Measurements from ENCODE around the gene PCSK4.

Gene PCSK4

DNA sequence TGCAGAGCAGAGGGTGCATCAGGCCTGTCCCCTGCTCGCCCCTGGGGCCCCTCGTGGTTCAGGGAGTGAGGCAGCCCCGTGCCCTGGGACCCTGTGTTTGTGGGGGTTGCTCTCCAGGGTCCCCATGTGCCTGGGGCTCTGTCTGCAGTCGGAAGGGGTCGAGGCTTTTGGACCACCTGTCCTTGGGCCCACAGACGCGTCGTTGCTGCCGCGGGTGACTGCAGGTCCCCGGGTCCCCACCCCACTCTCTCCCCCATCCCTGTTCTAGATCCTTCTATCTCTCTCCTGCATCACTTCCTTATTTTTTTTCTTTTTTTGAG, 1.9 kb downstream of the PCSK4 start:
- H3K4me3 ChIP-seq (ENCODE audit: low read length in 2 of 2): no peak overlapping the region
- no peak overlapping the region for H3K27ac ChIP-seq (ENCODE audit: low read depth in 2 of 2, low read length in 2 of 2)
- H3K27me3 ChIP-seq (ENCODE audit: control insufficient read depth in 2 of 2, insufficient read depth in 2 of 2, low read length in 2 of 2): peaks cover 0 to 7% of the 10 kb centered on the region in 2 donors

DNA sequence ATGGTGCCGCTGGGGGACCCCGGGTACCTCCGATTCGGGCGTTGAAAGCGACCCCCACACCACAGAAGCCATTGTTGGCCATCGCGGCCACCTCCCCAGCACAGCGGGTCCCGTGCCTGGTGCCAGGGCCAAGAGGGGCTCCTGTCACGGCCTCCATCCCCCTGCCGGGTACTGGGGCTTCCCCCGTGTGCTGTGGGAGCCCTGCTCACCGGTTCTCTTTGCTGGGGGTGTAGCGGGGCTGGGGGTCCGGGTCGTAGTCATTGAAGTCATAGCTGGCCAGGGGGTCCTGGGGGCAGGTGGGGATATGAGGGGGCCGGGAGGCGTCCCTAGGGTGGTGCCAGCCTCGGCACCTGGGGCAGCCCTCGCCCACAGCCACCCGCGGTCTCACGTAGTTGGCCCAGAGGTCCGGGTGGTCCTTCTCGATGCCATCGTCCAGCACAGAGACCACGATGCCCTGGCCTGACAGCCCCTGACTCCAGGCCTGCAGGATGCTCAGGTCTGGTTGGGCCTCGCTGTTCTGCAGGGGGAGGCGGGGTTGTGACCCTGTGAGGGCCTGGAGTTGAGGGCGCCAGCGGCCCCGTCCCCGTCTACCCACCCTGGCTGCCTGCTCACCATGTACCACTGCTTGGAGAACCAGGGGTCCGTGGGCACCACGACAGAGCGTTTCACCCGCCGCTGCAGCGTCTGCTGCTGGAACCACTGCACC, 2.4 kb downstream of the PCSK4 start:
- no peaks in the 10 kb centered on the region for H3K36me3 ChIP-seq (ENCODE audit: control insufficient read depth in 2 of 2, insufficient read depth in 2 of 2, low read length in 2 of 2)
- peaks cover 11 to 16% of the 10 kb centered on the region in 2 donors for H3K4me1 ChIP-seq (ENCODE audit: control insufficient read depth in 2 of 2, insufficient read depth in 2 of 2, low read length in 2 of 2)
- peaks cover 0 to 4% of the 10 kb centered on the region in 2 donors for H3K27me3 ChIP-seq (ENCODE audit: control insufficient read depth in 2 of 2, insufficient read depth in 2 of 2, low read length in 2 of 2)
- H3K9me3 ChIP-seq (ENCODE audit: control insufficient read depth in 2 of 2, low read length in 2 of 2): no peaks in the 10 kb centered on the region
- H3K9ac ChIP-seq (ENCODE audit: low read depth in 1 of 2, low read length in 2 of 2): no peak overlapping the region
- no peak overlapping the region for H3K27ac ChIP-seq (ENCODE audit: low read depth in 2 of 2, low read length in 2 of 2)
- H3K4me3 ChIP-seq (ENCODE audit: low read length in 2 of 2): no peak overlapping the region

More for the DNA sequence above, 1.9 kb downstream of the PCSK4 start:
- H3K36me3 ChIP-seq (ENCODE audit: control insufficient read depth in 2 of 2, insufficient read depth in 2 of 2, low read length in 2 of 2): no peaks in the 10 kb centered on the region
- peaks cover 11 to 16% of the 10 kb centered on the region in 2 donors for H3K4me1 ChIP-seq (ENCODE audit: control insufficient read depth in 2 of 2, insufficient read depth in 2 of 2, low read length in 2 of 2)
- no peak overlapping the region for H3K9ac ChIP-seq (ENCODE audit: low read depth in 1 of 2, low read length in 2 of 2)
- no peaks in the 10 kb centered on the region for H3K9me3 ChIP-seq (ENCODE audit: control insufficient read depth in 2 of 2, low read length in 2 of 2)

DNA sequence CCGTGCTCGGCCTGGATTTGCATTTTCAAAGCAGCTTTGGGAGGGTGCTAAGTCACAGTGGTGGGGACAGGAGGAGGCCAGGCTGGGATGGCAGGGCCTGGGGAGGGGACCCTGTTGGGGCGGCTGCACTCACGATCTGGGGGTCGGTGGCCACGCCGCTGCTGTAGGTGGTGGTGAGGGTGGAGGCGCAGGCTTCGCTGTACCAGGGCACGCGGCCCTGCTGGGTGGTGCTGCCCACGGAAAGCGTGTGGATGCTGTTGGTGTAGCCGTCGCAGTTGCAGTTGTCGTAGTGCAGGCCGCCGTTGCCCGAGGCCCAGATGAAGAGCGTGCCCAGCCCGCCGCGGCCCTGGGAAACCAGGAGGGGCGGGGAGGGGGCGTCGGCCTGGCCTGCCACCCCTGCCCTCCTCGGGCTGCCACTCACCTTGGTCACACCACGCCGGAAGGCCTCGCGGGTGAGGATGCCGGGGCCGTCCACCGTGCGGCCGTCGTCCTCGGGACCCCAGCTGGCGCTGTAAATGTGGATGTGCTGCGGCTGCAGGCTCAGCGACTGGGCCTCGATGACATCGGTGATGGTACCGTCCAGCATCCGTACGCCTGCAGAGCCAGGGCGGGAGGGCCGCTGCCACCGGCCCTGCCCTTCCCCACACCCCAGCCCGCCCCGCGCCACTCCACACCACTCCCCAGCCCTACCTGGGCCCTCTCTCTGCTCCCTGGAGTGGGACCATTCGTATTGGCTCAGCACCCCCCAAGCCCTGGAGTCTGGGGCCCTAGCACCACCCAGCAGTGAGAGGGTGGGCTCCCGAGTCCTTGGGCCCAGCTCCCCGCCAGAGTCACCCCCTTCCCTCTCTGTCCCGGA, 3.2 kb downstream of the PCSK4 start:
- no peak overlapping the region for H3K4me3 ChIP-seq (ENCODE audit: low read length in 2 of 2)
- H3K9me3 ChIP-seq (ENCODE audit: control insufficient read depth in 2 of 2, low read length in 2 of 2): no peaks in the 10 kb centered on the region
- H3K9ac ChIP-seq (ENCODE audit: low read depth in 1 of 2, low read length in 2 of 2): no peak overlapping the region
- H3K36me3 ChIP-seq (ENCODE audit: control insufficient read depth in 2 of 2, insufficient read depth in 2 of 2, low read length in 2 of 2): no peaks in the 10 kb centered on the region
- peaks cover 11 to 16% of the 10 kb centered on the region in 2 donors for H3K4me1 ChIP-seq (ENCODE audit: control insufficient read depth in 2 of 2, insufficient read depth in 2 of 2, low read length in 2 of 2)
- H3K27me3 ChIP-seq (ENCODE audit: control insufficient read depth in 2 of 2, insufficient read depth in 2 of 2, low read length in 2 of 2): peaks cover 0 to 3% of the 10 kb centered on the region in 2 donors
- no peak overlapping the region for H3K27ac ChIP-seq (ENCODE audit: low read depth in 2 of 2, low read length in 2 of 2)

DNA sequence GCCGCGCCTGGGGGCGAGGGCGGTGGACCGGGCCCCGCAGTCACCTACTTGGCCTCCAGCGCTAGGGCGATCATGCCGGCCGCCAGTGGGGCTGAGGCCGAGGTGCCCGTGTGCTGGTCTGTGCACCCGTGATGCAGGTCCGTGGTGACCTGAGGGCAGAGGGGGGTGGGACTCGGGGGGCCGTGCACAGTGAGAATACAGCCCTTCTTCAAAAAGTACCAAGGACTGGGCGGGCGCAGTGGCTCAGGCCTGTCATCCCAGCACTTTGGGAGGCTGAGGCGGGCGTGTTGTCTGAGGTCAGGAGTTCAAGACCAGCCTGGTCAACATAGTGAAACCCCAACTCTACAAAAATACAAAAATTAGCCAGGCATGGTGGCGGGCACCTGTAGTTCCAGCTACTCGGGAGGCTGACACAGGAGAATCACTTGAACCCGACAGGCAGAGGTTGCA, 6.1 kb downstream of the PCSK4 start:
- H3K9ac ChIP-seq (ENCODE audit: low read depth in 1 of 2, low read length in 2 of 2): no peak overlapping the region
- H3K36me3 ChIP-seq (ENCODE audit: control insufficient read depth in 2 of 2, insufficient read depth in 2 of 2, low read length in 2 of 2): no peaks in the 10 kb centered on the region
- no peak overlapping the region for H3K27ac ChIP-seq (ENCODE audit: low read depth in 2 of 2, low read length in 2 of 2)
- H3K4me3 ChIP-seq (ENCODE audit: low read length in 2 of 2): no peak overlapping the region
- no peaks in the 10 kb centered on the region for H3K9me3 ChIP-seq (ENCODE audit: control insufficient read depth in 2 of 2, low read length in 2 of 2)
- H3K27me3 ChIP-seq (ENCODE audit: control insufficient read depth in 2 of 2, insufficient read depth in 2 of 2, low read length in 2 of 2): no peaks in the 10 kb centered on the region
- H3K4me1 ChIP-seq (ENCODE audit: control insufficient read depth in 2 of 2, insufficient read depth in 2 of 2, low read length in 2 of 2): peaks cover 4 to 5% of the 10 kb centered on the region in 2 donors

DNA sequence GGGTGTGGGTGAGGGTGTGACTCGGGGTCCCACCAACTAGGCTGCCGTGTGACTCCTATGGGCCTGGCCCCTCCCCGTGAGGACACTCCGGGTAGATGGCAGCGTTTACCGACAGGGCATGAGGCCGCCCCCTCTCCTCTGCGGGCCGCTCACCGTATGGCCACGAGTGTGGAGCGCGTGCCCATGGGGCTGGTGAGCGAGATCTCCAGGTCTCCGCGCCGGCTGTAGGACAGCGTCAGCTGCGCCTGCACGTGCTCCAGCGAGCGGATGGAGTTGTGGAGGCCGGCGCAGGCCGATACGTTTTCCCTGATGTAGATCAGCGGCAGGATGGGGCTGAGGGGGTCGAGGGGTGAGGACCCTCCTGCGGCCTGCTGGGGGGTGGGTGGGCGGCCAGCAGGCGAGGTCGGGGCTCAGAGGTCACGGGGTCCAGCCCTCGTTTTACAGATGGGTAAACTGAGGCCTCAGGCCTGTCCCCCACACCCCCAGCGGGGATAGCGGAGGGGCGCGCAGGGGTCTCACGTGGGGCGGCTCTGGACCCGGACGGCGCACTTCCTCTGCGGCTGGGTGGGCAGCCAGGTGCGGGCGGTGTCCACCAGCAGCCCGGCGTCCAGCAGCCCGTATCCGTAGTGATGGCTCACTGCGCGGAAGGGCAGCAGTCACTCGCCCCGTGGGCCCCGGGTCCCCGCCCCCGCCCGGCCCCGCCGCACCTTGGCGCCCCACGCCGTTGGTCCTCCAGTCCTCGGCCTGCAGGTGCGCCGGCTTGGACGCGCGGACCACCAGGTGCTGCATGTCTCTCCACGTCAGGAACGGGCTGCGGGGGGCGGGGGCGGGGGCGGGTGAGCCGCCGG, 6.8 kb downstream of the PCSK4 start:
- no peak overlapping the region for H3K9ac ChIP-seq (ENCODE audit: low read depth in 1 of 2, low read length in 2 of 2)
- no peaks in the 10 kb centered on the region for H3K27me3 ChIP-seq (ENCODE audit: control insufficient read depth in 2 of 2, insufficient read depth in 2 of 2, low read length in 2 of 2)
- no peaks in the 10 kb centered on the region for H3K36me3 ChIP-seq (ENCODE audit: control insufficient read depth in 2 of 2, insufficient read depth in 2 of 2, low read length in 2 of 2)

DNA sequence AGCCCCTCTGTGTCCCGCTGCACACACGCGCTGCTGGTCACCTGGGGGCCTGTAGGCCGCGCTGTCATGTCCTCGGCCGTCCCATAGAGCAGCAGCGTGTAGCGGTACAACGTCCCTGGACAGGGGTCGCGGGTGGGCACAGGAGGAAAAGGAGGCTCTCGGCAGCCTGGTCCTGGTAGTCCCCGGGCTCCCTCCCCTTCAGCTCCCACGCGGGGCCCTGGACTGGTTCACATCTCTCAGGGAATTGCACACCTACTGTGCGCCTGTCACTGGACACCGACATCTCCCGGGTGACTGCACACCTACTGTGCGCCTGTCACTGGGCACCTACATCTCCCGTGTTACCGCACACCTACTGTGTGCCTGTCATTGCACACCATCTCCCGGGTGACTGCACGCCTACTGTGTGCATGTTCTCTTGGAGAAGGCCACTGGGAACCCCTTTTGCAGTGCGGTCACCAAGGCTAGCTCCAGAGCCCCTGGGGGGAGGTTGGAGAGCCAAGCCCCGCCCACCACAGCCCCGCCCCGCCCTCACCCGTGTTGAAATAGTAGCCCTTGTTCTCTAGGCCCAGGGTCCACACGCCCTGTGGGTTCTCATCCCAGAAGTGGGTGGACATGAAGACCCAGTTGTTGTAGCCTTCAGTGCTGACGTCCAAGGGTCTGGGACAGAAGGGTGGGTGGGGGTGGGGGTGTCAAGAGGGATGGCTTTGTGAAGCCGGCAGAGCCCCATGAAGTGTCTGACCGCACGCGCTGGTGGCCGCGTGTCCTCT, 7.6 kb downstream of the PCSK4 start:
- no peak overlapping the region for H3K9ac ChIP-seq (ENCODE audit: low read depth in 1 of 2, low read length in 2 of 2)
- no peaks in the 10 kb centered on the region for H3K36me3 ChIP-seq (ENCODE audit: control insufficient read depth in 2 of 2, insufficient read depth in 2 of 2, low read length in 2 of 2)
- no peaks in the 10 kb centered on the region for H3K27me3 ChIP-seq (ENCODE audit: control insufficient read depth in 2 of 2, insufficient read depth in 2 of 2, low read length in 2 of 2)
- no peak overlapping the region for H3K27ac ChIP-seq (ENCODE audit: low read depth in 2 of 2, low read length in 2 of 2)
- H3K4me1 ChIP-seq (ENCODE audit: control insufficient read depth in 2 of 2, insufficient read depth in 2 of 2, low read length in 2 of 2): peaks cover 7 to 12% of the 10 kb centered on the region in 2 donors
- no peak overlapping the region for H3K4me3 ChIP-seq (ENCODE audit: low read length in 2 of 2)
- H3K9me3 ChIP-seq (ENCODE audit: control insufficient read depth in 2 of 2, low read length in 2 of 2): no peaks in the 10 kb centered on the region

More for the DNA sequence above, 6.8 kb downstream of the PCSK4 start:
- peaks cover 7 to 8% of the 10 kb centered on the region in 2 donors for H3K4me1 ChIP-seq (ENCODE audit: control insufficient read depth in 2 of 2, insufficient read depth in 2 of 2, low read length in 2 of 2)
- no peak overlapping the region for H3K27ac ChIP-seq (ENCODE audit: low read depth in 2 of 2, low read length in 2 of 2)
- H3K4me3 ChIP-seq (ENCODE audit: low read length in 2 of 2): no peak overlapping the region
- H3K9me3 ChIP-seq (ENCODE audit: control insufficient read depth in 2 of 2, low read length in 2 of 2): no peaks in the 10 kb centered on the region

DNA sequence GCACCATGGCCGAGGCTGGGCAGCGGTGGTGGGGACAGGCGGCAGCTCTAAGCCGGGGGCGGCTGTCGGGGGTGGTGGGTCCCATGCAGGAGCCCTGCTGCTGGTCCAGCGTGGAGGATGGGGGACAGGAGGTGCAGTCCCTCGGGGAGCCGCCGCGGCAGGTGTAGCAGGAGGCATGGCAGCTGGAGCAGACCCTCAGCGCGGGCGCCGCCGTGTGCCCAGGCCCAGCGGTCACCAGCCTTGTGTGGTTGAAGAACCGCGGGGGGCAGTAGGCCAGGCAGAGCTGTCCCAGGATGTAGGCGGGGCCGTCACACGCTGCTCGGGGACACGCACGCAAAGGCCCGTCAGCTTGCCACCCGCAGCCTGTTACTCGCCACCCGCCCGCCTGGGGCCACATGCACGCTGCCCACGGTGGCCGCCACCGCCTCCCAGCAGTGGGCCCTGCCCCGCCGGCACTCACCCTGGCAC, 8.2 kb downstream of the PCSK4 start:
- Histone ChIP-seq H3K27ac (ENCODE audit: low read depth in 2 of 2, low read length in 2 of 2) (no peak overlapping the region), H3K27me3 (ENCODE audit: control insufficient read depth in 2 of 2, insufficient read depth in 2 of 2, low read length in 2 of 2) (no peaks in the 10 kb centered on the region), H3K9me3 (ENCODE audit: control insufficient read depth in 2 of 2, low read length in 2 of 2) (no peaks in the 10 kb centered on the region), H3K9ac (ENCODE audit: low read depth in 1 of 2, low read length in 2 of 2) (no peak overlapping the region), H3K36me3 (ENCODE audit: control insufficient read depth in 2 of 2, insufficient read depth in 2 of 2, low read length in 2 of 2) (no peaks in the 10 kb centered on the region), H3K4me1 (ENCODE audit: control insufficient read depth in 2 of 2, insufficient read depth in 2 of 2, low read length in 2 of 2) (peaks cover 7 to 12% of the 10 kb centered on the region in 2 donors), H3K4me3 (ENCODE audit: low read length in 2 of 2) (no peak overlapping the region)

DNA sequence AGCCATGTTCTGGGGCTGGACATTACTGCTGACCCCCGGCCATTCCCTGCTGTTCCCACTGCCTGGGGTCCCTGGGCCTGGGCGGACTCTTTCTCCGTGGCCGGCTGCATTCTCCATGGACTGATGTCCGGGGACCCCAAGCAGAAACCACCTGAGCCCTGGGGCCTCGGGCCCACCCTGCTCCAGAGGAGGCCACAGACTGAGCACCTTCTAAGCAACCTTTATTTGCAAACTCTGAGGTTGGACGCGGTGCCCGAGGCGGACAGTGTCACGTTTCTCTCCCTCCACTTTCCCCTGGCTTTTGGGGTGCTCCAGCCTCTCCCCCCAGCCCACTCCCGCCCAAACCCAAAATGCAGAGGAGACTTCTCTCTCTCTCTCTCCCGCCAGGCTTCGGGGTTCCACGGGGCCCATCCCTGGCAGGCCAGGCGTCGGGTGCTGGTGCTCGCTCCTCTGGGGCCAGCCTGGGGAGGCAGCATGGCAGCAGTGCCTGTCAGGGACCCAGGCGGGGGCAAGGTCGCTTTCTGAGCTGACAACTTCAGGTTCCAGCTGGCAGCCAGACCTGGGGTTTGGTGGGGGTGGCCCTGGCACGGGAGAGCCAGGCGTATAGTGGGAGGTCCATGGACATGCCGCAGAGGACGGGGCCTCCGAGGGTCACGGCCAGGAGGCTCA, 8.8 kb downstream of the PCSK4 start:
- Histone ChIP-seq H3K9me3 (ENCODE audit: control insufficient read depth in 2 of 2, low read length in 2 of 2) (no peaks in the 10 kb centered on the region), H3K27ac (ENCODE audit: low read depth in 2 of 2, low read length in 2 of 2) (no peak overlapping the region), H3K4me3 (ENCODE audit: low read length in 2 of 2) (no peak overlapping the region), H3K9ac (ENCODE audit: low read depth in 1 of 2, low read length in 2 of 2) (no peak overlapping the region), H3K4me1 (ENCODE audit: control insufficient read depth in 2 of 2, insufficient read depth in 2 of 2, low read length in 2 of 2) (peaks cover 7 to 12% of the 10 kb centered on the region in 2 donors), H3K27me3 (ENCODE audit: control insufficient read depth in 2 of 2, insufficient read depth in 2 of 2, low read length in 2 of 2) (no peaks in the 10 kb centered on the region), H3K36me3 (ENCODE audit: control insufficient read depth in 2 of 2, insufficient read depth in 2 of 2, low read length in 2 of 2) (peaks cover 1 to 2% of the 10 kb centered on the region in 2 donors)
